ENCODE measurements around the gene RADIL.

DNA sequence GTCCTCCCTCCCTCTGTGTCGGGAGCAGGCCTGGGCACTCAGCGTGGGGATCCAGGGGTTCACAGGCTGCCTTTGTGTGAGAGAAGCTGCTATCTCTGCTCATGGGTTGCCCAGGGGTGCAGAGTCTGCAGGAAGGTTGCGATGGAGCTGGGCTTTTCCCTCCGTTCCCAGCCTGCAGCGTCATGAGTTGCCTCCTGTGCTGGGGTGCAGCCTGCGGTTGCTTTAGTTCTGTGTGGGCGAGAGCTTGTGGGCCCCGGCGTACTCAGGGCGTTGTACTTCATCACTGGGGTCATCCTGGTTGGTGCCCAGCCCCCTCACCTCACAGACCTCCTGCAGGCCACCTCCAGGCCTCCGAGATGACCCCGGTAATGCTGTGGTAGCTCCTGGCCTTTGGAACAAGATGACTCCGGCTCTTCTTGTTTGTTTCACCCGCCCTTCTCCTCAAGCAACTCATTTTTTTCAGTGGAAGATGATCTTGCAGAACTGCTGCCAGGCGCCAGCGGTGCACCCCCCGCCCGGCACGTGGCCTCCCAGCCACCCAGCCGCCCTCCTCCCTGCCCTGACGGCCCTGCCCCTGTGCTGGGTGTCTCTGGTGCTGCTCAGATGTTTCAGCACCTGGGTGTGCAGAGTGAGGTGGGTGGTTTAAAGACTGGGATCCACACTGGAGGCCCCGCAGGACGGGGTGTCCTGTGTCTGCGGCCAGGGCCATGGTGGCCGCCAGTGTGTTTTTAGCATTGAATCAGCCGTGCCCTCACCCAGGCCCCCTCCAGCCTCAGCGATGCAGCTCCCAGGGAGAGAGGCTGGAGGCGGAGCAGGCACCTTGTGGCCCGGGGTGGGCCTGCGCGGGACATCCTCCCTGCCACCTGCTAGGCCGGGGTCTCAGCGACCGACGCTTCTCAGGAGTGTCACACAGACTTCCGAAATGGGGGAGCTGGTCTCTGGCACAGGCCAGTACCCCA is 100.9 kb downstream of the RADIL start:
- TF ChIP-seq GATA3 (IDR thresholded peaks at IDR 0.05; ENCODE audit: low read depth, low read length) = no peak
- TF ChIP-seq GATA2 (IDR thresholded peaks at IDR 0.05; ENCODE audit: low read depth, low read length) = no peak

Measured in SH-SY5Y (cell line).